Memory B cell (primary cell): Measurements from ENCODE around the gene MLXIP.

ENCODE experiments used
- ATAC-seq: fragments of 150-1000 bp; cut with Tn5 transposase; 2 replicates; pipeline ENCODE4 v1.10.0; 2021; ENCODE audit warnings: low read depth, mild to moderate bottlenecking, moderate library complexity
- DNase-seq, 2 donors: peaks; one replicate each; pipeline ENCODE4 v3.0.0; 2022; ENCODE audit warnings: low spot score in 2 of 2
- H3K27ac Mint-ChIP-seq: one replicate; pipeline ENCODE4 v1.8.0; 2022; ENCODE audit warnings: mild to moderate bottlenecking, moderate library complexity, mixed read lengths
- H3K27me3 Mint-ChIP-seq: one replicate; pipeline ENCODE4 v1.8.0; 2022; ENCODE audit warnings: mixed read lengths
- H3K36me3 Mint-ChIP-seq: one replicate; pipeline ENCODE4 v1.8.0; 2022; ENCODE audit warnings: mild to moderate bottlenecking, mixed read lengths
- H3K4me1 Mint-ChIP-seq: one replicate; pipeline ENCODE4 v1.8.0; 2022; ENCODE audit warnings: mixed read lengths
- H3K4me3 Mint-ChIP-seq: one replicate; pipeline ENCODE4 v1.8.0; 2022; ENCODE audit warnings: mild to moderate bottlenecking, moderate library complexity, mixed read lengths
- H3K9me3 Mint-ChIP-seq: one replicate; pipeline ENCODE4 v1.8.0; 2022; ENCODE audit warnings: mixed read lengths

Gene MLXIP

GRCh38 chr12:122060081-122060501 lies 18.5 kb upstream of the MLXIP start:
- Mint-ChIP-seq H3K9me3 (no peaks in the 10 kb centered on the region), H3K27ac (no peak overlapping the region), H3K4me3 (no peak overlapping the region), H3K4me1 (peaks cover 12% of the 10 kb centered on the region), H3K36me3 (peaks cover 2% of the 10 kb centered on the region), H3K27me3 (no peaks in the 10 kb centered on the region)
- no peak for ATAC-seq
- no peak for DNase-seq

GRCh38 chr12:122061253-122061652 lies 17.3 kb upstream of the MLXIP start:
- Mint-ChIP-seq H3K27me3 (no peaks in the 10 kb centered on the region), H3K27ac (no peak overlapping the region), H3K9me3 (no peaks in the 10 kb centered on the region), H3K36me3 (peaks cover 2% of the 10 kb centered on the region), H3K4me3 (no peak overlapping the region), H3K4me1 (peaks cover 12% of the 10 kb centered on the region)
- ATAC-seq (no peak), DNase-seq (no peak)

GRCh38 chr12:122062832-122063693 lies 15.5 kb upstream of the MLXIP start:
- no peak overlapping the region for H3K4me3 Mint-ChIP-seq

GRCh38 chr12:122063694-122064024 lies 14.9 kb upstream of the MLXIP start:
- H3K27ac Mint-ChIP-seq = no peak overlapping the region
- H3K4me1 Mint-ChIP-seq = peaks cover 26% of the 10 kb centered on the region
- H3K9me3 Mint-ChIP-seq = no peaks in the 10 kb centered on the region
- ATAC-seq = no peak
- H3K4me3 Mint-ChIP-seq = no peak overlapping the region
- DNase-seq = no peak
- H3K27me3 Mint-ChIP-seq = no peaks in the 10 kb centered on the region
- peaks cover 2% of the 10 kb centered on the region for H3K36me3 Mint-ChIP-seq

More at GRCh38 chr12:122062832-122063693, 15.5 kb upstream of the MLXIP start:
- Mint-ChIP-seq H3K4me1 (peaks cover 21% of the 10 kb centered on the region), H3K27ac (peak overlapping the region; percentile 24), H3K9me3 (no peaks in the 10 kb centered on the region), H3K36me3 (peaks cover 2% of the 10 kb centered on the region), H3K27me3 (no peaks in the 10 kb centered on the region)
- DNase-seq (no peak), ATAC-seq (no peak)

- no peak overlapping the region for H3K27ac Mint-ChIP-seq
- H3K36me3 Mint-ChIP-seq = no peaks in the 10 kb centered on the region
- DNase-seq (no peak), ATAC-seq (peak; percentile 33)
- H3K4me3 Mint-ChIP-seq = no peak overlapping the region
- no peaks in the 10 kb centered on the region for H3K27me3 Mint-ChIP-seq
- H3K4me1 Mint-ChIP-seq = peaks cover 28% of the 10 kb centered on the region
- no peaks in the 10 kb centered on the region for H3K9me3 Mint-ChIP-seq
Observed at GRCh38 chr12:122064025-122064777, 14.4 kb upstream of the MLXIP start.

GRCh38 chr12:122064780-122065588 lies 13.6 kb upstream of the MLXIP start:
- Mint-ChIP-seq H3K9me3 (no peaks in the 10 kb centered on the region), H3K4me3 (no peak overlapping the region), H3K27ac (peak overlapping the region; percentile 14), H3K27me3 (no peaks in the 10 kb centered on the region), H3K36me3 (no peaks in the 10 kb centered on the region), H3K4me1 (peaks cover 34% of the 10 kb centered on the region)
- DNase-seq (no peak), ATAC-seq (no peak)

GRCh38 chr12:122067548-122067947 lies 11.0 kb upstream of the MLXIP start:
- Mint-ChIP-seq H3K4me3 (peak overlapping the region; percentile 64), H3K9me3 (no peaks in the 10 kb centered on the region), H3K27me3 (no peaks in the 10 kb centered on the region), H3K27ac (peak overlapping the region; percentile 48), H3K4me1 (peaks cover 34% of the 10 kb centered on the region), H3K36me3 (no peaks in the 10 kb centered on the region)
- ATAC-seq (no peak), DNase-seq (no peak)

- DNase-seq (peak; percentile 63 to 71), ATAC-seq (peak; percentile 98)
- no peaks in the 10 kb centered on the region for H3K27me3 Mint-ChIP-seq
- H3K4me1 Mint-ChIP-seq = peaks cover 32% of the 10 kb centered on the region
- H3K36me3 Mint-ChIP-seq = no peaks in the 10 kb centered on the region
- no peaks in the 10 kb centered on the region for H3K9me3 Mint-ChIP-seq
- H3K27ac Mint-ChIP-seq = peak overlapping the region; percentile 48
- H3K4me3 Mint-ChIP-seq = peak overlapping the region; percentile 64
Observed at GRCh38 chr12:122067966-122068365, 10.6 kb upstream of the MLXIP start.

GRCh38 chr12:122072031-122072970 lies 6.3 kb upstream of the MLXIP start:
- no peak for ATAC-seq
- Mint-ChIP-seq H3K4me1 (peaks cover 22% of the 10 kb centered on the region), H3K27me3 (no peaks in the 10 kb centered on the region), H3K9me3 (no peaks in the 10 kb centered on the region), H3K27ac (no peak overlapping the region), H3K4me3 (no peak overlapping the region), H3K36me3 (peaks cover 2% of the 10 kb centered on the region)
- DNase-seq = no peak

- Mint-ChIP-seq H3K27ac (no peak overlapping the region), H3K9me3 (no peaks in the 10 kb centered on the region), H3K27me3 (no peaks in the 10 kb centered on the region), H3K4me1 (peaks cover 13% of the 10 kb centered on the region), H3K36me3 (peaks cover 2% of the 10 kb centered on the region), H3K4me3 (no peak overlapping the region)
- DNase-seq = no peak
- ATAC-seq = no peak
Observed at GRCh38 chr12:122073815-122074214, 4.7 kb upstream of the MLXIP start.

GRCh38 chr12:122076743-122077495 lies 1.6 kb upstream of the MLXIP start:
- no peak for ATAC-seq
- no peak overlapping the region for H3K27ac Mint-ChIP-seq
- H3K9me3 Mint-ChIP-seq = no peaks in the 10 kb centered on the region
- peak overlapping the region; percentile 29 for H3K4me3 Mint-ChIP-seq
- DNase-seq = no peak
- H3K36me3 Mint-ChIP-seq = peaks cover 2% of the 10 kb centered on the region
- peaks cover 24% of the 10 kb centered on the region for H3K4me1 Mint-ChIP-seq
- no peaks in the 10 kb centered on the region for H3K27me3 Mint-ChIP-seq

- H3K9me3 Mint-ChIP-seq = no peaks in the 10 kb centered on the region
- peak overlapping the region; percentile 80 for H3K27ac Mint-ChIP-seq
- no peaks in the 10 kb centered on the region for H3K27me3 Mint-ChIP-seq
- H3K36me3 Mint-ChIP-seq = peaks cover 2% of the 10 kb centered on the region
- ATAC-seq (peak; percentile 17), DNase-seq (peak in 1 of 2 donors; percentile 34)
- H3K4me3 Mint-ChIP-seq = peak overlapping the region; percentile 93
- peaks cover 44% of the 10 kb centered on the region for H3K4me1 Mint-ChIP-seq
Observed at GRCh38 chr12:122079033-122079531, 526 bp downstream of the MLXIP start.
